H9 (cell line): ENCODE results near the gene USP46. TPM values are rescaled to one million over a fixed set of nuclear protein-coding genes. Genes with fewer than 3 reads are reported as not detected.

ENCODE experiments used
- DNase-seq: peaks from one replicate; pipeline ENCODE4 v3.0.0-alpha.2; 2017
- H2AFZ ChIP-seq: one replicate; pipeline ENCODE4 v1.6.1; 2013; ENCODE audit warnings: mild to moderate bottlenecking, low read length, control low read depth, moderate library complexity
- H2AK5ac ChIP-seq: 2 replicates; pipeline ENCODE4 v1.6.1; 2013; ENCODE audit warnings: low read length, control low read depth, mixed read lengths; ENCODE audit not compliant: insufficient read length
- H2BK120ac ChIP-seq: one replicate; pipeline ENCODE4 v1.6.1; 2013; ENCODE audit warnings: low read depth, mild to moderate bottlenecking, low read length, control low read depth, inconsistent platforms; ENCODE audit not compliant: poor library complexity, severe bottlenecking
- H2BK12ac ChIP-seq: 2 replicates; pipeline ENCODE4 v1.6.1; 2013; ENCODE audit warnings: low read length, control low read depth, mixed read lengths, low read depth; ENCODE audit not compliant: insufficient read length
- H2BK15ac ChIP-seq: 2 replicates; pipeline ENCODE4 v1.6.1; 2013; ENCODE audit warnings: low read depth, low read length, control low read depth
- H2BK20ac ChIP-seq: one replicate; pipeline ENCODE4 v1.6.1; 2013; ENCODE audit warnings: low read depth, mild to moderate bottlenecking, low read length, control low read depth, inconsistent platforms; ENCODE audit not compliant: poor library complexity, severe bottlenecking
- H2BK5ac ChIP-seq: 2 replicates; pipeline ENCODE4 v1.6.1; 2013; ENCODE audit warnings: low read length, control low read depth, mixed read lengths; ENCODE audit not compliant: insufficient read length
- H3K14ac ChIP-seq: 2 replicates; pipeline ENCODE4 v1.6.1; 2013; ENCODE audit warnings: low read length, control low read depth; ENCODE audit not compliant: insufficient read depth
- H3K18ac ChIP-seq: 2 replicates; pipeline ENCODE4 v1.6.1; 2013; ENCODE audit warnings: low read depth, mild to moderate bottlenecking, mixed read lengths, low read length, control low read depth; ENCODE audit not compliant: insufficient read length
- H3K23ac ChIP-seq: 2 replicates; pipeline ENCODE4 v1.6.1; 2013; ENCODE audit warnings: low read length, control low read depth, mixed read lengths, low read depth; ENCODE audit not compliant: insufficient read length
- H3K23me2 ChIP-seq: 2 replicates; pipeline ENCODE4 v1.6.1; 2013; ENCODE audit warnings: low read depth, mild to moderate bottlenecking, mixed read lengths, low read length, control low read depth; ENCODE audit not compliant: insufficient read length, poor library complexity, severe bottlenecking
- H3K27ac ChIP-seq: 2 replicates; pipeline ENCODE4 v1.5.1; 2013; ENCODE audit warnings: low read length, control low read depth, mixed read lengths, low read depth; ENCODE audit not compliant: insufficient read length
- H3K27me3 ChIP-seq: 2 replicates; pipeline ENCODE4 v1.6.1; 2013; ENCODE audit warnings: low read length, control low read depth, inconsistent platforms; ENCODE audit not compliant: insufficient read depth
- H3K4ac ChIP-seq: 2 replicates; pipeline ENCODE4 v1.6.1; 2013; ENCODE audit warnings: low read depth, mild to moderate bottlenecking, control low read depth, inconsistent platforms, low read length, moderate library complexity
- H3K4me1 ChIP-seq: 2 replicates; pipeline ENCODE4 v1.6.1; 2013; ENCODE audit warnings: low read length, control low read depth, inconsistent platforms; ENCODE audit not compliant: insufficient read depth
- H3K4me2 ChIP-seq: 2 replicates; pipeline ENCODE4 v1.6.1; 2013; ENCODE audit warnings: low read length, control low read depth, mixed read lengths; ENCODE audit not compliant: insufficient read length, insufficient read depth
- H3K56ac ChIP-seq: 2 replicates; pipeline ENCODE4 v1.6.1; 2013; ENCODE audit warnings: low read depth, mild to moderate bottlenecking, mixed read lengths, low read length, control low read depth; ENCODE audit not compliant: insufficient read length
- H3K79me1 ChIP-seq: 2 replicates; pipeline ENCODE4 v1.6.1; 2013; ENCODE audit warnings: low read depth, mild to moderate bottlenecking, moderate library complexity, low read length, control low read depth, inconsistent platforms; ENCODE audit not compliant: insufficient read depth, poor library complexity, severe bottlenecking
- H3K79me2 ChIP-seq: 2 replicates; pipeline ENCODE4 v1.6.1; 2013; ENCODE audit warnings: low read length, control low read depth, inconsistent platforms; ENCODE audit not compliant: insufficient read depth
- H3K9ac ChIP-seq: 2 replicates; pipeline ENCODE4 v1.6.1; 2013; ENCODE audit warnings: low read length, control low read depth, mixed read lengths; ENCODE audit not compliant: insufficient read length; ENCODE audit errors: extremely low read depth
- H3K9me3 ChIP-seq: one replicate; pipeline ENCODE4 v1.6.1; 2013; ENCODE audit warnings: low read depth, low read length, inconsistent platforms; ENCODE audit not compliant: control insufficient read depth
- H3T11ph ChIP-seq: one replicate; pipeline ENCODE4 v1.6.1; 2013; ENCODE audit warnings: mild to moderate bottlenecking, low read length, control low read depth, inconsistent platforms
- H4K20me1 ChIP-seq: one replicate; pipeline ENCODE4 v1.6.1; 2013; ENCODE audit not compliant: control insufficient read depth, insufficient read length, insufficient read depth
- H4K5ac ChIP-seq: 2 replicates; pipeline ENCODE4 v1.6.1; 2013; ENCODE audit warnings: low read depth, mild to moderate bottlenecking, mixed read lengths, low read length, control low read depth; ENCODE audit not compliant: insufficient read length
- H4K8ac ChIP-seq: replicated peaks from 2 replicates; pipeline ENCODE4 v1.6.1; 2013; ENCODE audit warnings: low read length, control low read depth, mixed read lengths, low read depth; ENCODE audit not compliant: insufficient read length
- H4K91ac ChIP-seq: 2 replicates; pipeline ENCODE4 v1.6.1; 2013; ENCODE audit warnings: low read depth, mild to moderate bottlenecking, moderate library complexity, mixed read lengths, low read length, control low read depth; ENCODE audit not compliant: insufficient read length
- H3K27ac Mint-ChIP-seq, 3 experiments: 2 replicates in 2 of 3; 3 replicates in 1 of 3; pipeline ENCODE4 v1.8.0; 2020 to 2021; ENCODE audit warnings: mixed read lengths in 3 of 3, mild to moderate bottlenecking in 1 of 3, moderate library complexity in 1 of 3
- H3K27me3 Mint-ChIP-seq: 2 replicates; pipeline ENCODE4 v1.8.0; 2021; ENCODE audit warnings: low read depth, mild to moderate bottlenecking, moderate library complexity, mixed read lengths
- H3K36me3 Mint-ChIP-seq, 3 experiments: 2 replicates in 2 of 3; 3 replicates in 1 of 3; pipeline ENCODE4 v1.8.0; 2020 to 2021; ENCODE audit warnings: low read depth in 3 of 3, mixed read lengths in 3 of 3; ENCODE audit not compliant: insufficient read depth in 1 of 3
- H3K4me1 Mint-ChIP-seq, 2 experiments: 2 replicates each; pipeline ENCODE4 v1.8.0; 2020; ENCODE audit warnings: mixed read lengths in 2 of 2
- H3K4me3 Mint-ChIP-seq, 2 experiments: 2 replicates in 1 of 2; 3 replicates in 1 of 2; pipeline ENCODE4 v1.8.0; 2020 to 2021; ENCODE audit warnings: mild to moderate bottlenecking in 2 of 2, mixed read lengths in 2 of 2, moderate library complexity in 1 of 2
- H3K9me3 Mint-ChIP-seq, 2 experiments: 2 replicates in 1 of 2; 3 replicates in 1 of 2; pipeline ENCODE4 v1.8.0; 2020; ENCODE audit warnings: mild to moderate bottlenecking in 2 of 2, mixed read lengths in 2 of 2, moderate library complexity in 1 of 2
- CTCF ChIP-seq: fragments of 200-600 bp; sonication (generic); conservative IDR thresholded peaks from 3 replicates; pipeline ENCODE4 v1.8.0; 2021; ENCODE audit warnings: antibody characterized with exemption, mild to moderate bottlenecking
- WGBS: extraction: QIAGEN DNeasy Blood & Tissue Kit; methylation state at CpG from one replicate; pipeline ENCODE4 v1.1.7; 2013; ENCODE audit warnings: missing lambda C conversion rate, low lambda C conversion rate, mixed read lengths; ENCODE audit not compliant: insufficient read length; ENCODE audit errors: extremely low coverage; 5-methylcytosine and 5-hydroxymethylcytosine counted together
- total RNA-seq: library from RNA; stranded (reverse); gene quantifications from 2 replicates; pipeline ENCODE4 v1.2.1, GENCODE V29; 2021

USP46 gene
- total RNA-seq, 1 experiment from 2014 or later: 59.8 TPM

GRCh38 chr4:52694936-52695335 is 35.8 kb upstream of the USP46 start:
- no peak overlapping the region for H4K5ac ChIP-seq
- H3K4me2 ChIP-seq: no peak overlapping the region
- no peak overlapping the region for H2AK5ac ChIP-seq
- no peak for DNase-seq
- no CpG with 5 or more reads among the region's 2 CpGs for WGBS
- no peak overlapping the region for H3K27ac ChIP-seq
- H2BK15ac ChIP-seq: no peak overlapping the region
- Mint-ChIP-seq H3K27me3 (no peaks in the 10 kb centered on the region), H3K4me3 (no peak overlapping the region), H3K27ac (no peak overlapping the region; a peak in 1 of 7 replicates), H3K9me3 (peaks cover 14 to 22% of the 10 kb centered on the region in 2 experiments), H3K4me1 (peaks cover 9 to 15% of the 10 kb centered on the region in 2 experiments), H3K36me3 (peaks cover 4 to 7% (median 6%) of the 10 kb centered on the region in 3 experiments; a peak in 3 of 7 replicates)
- H3K56ac ChIP-seq: no peak overlapping the region
- no peak overlapping the region for H4K8ac ChIP-seq
- H3K9ac ChIP-seq: no peak overlapping the region
- TF ChIP-seq CTCF: no peak
- no peaks in the 10 kb centered on the region for H3K79me1 ChIP-seq
- H3K4me1 ChIP-seq: no peaks in the 10 kb centered on the region; the same call in 1 of the 2 replicates
- H3K79me2 ChIP-seq: no peaks in the 10 kb centered on the region
- no peak overlapping the region for H3T11ph ChIP-seq
- no peak overlapping the region for H2BK20ac ChIP-seq
- H3K14ac ChIP-seq: no peak overlapping the region
- no peak overlapping the region for H2BK12ac ChIP-seq
- H4K20me1 ChIP-seq: no peaks in the 10 kb centered on the region
- H2AFZ ChIP-seq: no peak overlapping the region
- H4K91ac ChIP-seq: no peak overlapping the region
- H3K23ac ChIP-seq: no peak overlapping the region
- H2BK5ac ChIP-seq: no peak overlapping the region
- no peak overlapping the region for H3K18ac ChIP-seq
- no peak overlapping the region for H3K4ac ChIP-seq
- H3K9me3 ChIP-seq: no peaks in the 10 kb centered on the region
- H2BK120ac ChIP-seq: no peak overlapping the region
- no peaks in the 10 kb centered on the region for H3K27me3 ChIP-seq
- H3K23me2 ChIP-seq: no peaks in the 10 kb centered on the region
